Skeletal muscle cell (primary cell): ENCODE results near the gene LSAMP.
"Not testable (repeated sequence)": the region's sequence is repeated elsewhere in the genome, so short reads cannot be mapped to it uniquely, and the experiment has no call there.

Experiments used
- DNase-seq: peaks from one replicate; pipeline ENCODE4 v3.0.0-alpha.2; 2010; ENCODE audit warnings: low read depth
- H3K4me3 ChIP-seq: 2 replicates; pipeline ENCODE4 v1.5.1; 2011; ENCODE audit warnings: low read depth, mild to moderate bottlenecking, control low read depth, low read length, moderate library complexity

LSAMP gene

DNA sequence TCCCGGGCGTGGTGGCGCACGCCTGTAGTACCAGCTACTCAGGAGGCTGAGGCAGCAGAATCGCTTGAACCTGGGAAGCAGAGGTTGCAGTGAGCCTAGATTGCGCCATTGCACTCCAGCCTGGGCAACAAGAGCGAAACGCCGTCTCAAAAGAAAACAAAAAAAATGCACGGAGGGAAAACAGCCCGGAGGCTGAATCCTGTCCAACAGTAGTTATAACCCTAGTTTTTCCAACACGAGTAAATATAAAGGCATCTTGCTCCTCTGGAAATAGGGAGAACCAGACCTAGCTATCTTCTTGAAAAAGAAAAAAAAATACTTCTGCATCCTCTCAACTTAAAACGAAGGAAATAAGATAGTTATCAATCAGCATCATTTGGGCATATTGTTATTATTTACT is 661.9 kb downstream of the LSAMP start:
- peak overlapping the region; percentile 61 for H3K4me3 ChIP-seq
- DNase-seq: not testable (repeated sequence)

DNA sequence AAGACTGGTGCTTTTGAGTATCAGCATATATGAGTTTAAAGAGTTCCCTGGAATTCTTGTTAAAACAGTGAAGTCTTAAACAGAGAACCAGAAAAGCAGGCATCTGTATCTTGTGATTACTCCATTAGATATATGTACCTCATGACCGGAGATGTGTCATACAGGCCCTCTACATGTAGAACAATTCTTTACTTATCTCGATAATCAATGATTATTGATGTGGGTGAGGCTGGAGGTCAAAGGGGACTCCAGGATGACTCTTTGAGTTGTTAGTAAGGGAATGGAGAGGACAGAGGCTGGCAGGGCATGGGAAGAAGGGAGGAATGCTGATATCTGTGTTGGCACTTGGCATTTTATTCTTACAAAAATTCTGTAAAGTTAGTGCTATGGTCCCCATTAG is 666.3 kb downstream of the LSAMP start:
- H3K4me3 ChIP-seq: no peak overlapping the region
- no peak for DNase-seq

DNA sequence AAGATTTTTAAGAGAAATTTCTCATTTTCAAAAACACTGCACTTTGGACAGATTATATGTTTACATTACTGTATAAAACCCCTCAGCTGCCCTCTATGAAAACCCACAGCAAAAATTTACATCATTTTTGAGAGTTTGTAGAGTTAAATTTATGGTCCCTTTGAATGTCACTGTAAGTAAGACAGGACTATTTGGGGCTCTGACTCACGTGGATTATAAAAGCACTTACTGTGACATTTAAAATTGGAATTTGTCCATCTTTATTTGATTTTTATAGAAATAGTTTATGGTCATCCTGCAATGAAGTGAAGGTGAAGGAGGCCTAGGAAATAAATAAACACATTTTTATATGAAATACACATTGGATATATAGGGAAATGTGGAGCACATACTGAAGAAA is 672.3 kb downstream of the LSAMP start:
- DNase-seq: no peak
- H3K4me3 ChIP-seq: no peak overlapping the region

DNA sequence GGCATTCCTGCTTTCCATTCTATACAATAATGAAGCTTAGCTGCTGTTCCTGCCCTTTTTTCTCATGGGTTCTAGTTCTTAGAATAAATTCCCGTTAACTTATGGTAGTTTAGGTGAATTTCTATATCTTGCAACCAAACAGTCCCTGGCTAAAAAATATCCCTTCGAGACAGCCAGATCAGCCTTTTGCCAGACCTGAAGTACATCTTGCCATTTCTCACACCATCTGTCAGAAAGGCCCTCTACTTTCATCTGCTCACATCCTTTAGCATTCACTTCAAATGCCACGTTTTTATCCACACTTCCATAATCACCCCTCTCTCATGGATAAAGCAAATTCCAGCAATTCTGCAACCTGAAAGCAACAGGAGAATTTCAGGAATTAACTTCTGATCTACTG is 676.6 kb downstream of the LSAMP start:
- no peak overlapping the region for H3K4me3 ChIP-seq
- no peak for DNase-seq

DNA sequence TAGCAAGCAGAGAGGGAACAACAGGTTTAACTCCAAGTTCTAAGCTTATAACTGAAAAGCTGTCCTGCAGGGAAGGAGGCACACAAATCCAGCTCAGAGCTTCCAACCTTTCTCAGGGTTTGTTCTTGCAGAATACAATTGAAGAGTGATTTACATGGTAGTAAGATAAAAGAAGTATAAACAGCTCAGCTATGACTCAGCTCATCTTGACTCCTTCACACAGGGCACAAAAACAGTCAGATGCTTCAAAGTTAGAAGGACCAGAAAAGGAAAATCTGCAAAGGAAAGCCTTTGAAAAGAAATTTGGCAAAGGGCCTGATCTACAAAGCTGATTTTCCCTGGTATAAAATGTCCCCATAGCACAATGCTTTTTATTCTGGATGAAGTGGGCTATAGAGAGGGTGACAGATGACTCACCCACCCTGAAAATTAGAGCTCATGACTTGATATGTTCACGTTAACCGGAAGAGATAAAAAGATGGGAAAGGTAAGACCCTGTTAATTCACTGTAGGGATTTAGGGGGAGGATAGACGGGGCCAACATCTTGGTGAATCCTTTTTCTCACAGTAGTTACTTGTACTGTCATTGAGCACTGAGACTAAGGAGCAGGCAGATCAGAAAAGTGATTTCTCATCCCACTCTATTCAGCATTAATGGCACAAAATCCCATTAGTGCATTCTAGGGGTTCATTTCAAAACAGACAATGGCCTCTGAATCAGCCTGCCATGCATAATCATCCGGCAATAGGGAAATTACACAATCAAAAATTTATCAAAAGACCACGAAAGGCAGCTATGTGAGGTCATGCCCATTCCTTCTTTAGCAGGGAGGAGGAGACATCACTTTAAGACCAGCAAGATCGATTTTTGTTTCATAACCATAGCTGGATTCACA is 678.5 kb downstream of the LSAMP start:
- H3K4me3 ChIP-seq: no peak overlapping the region
- peak; percentile 41 for DNase-seq

DNA sequence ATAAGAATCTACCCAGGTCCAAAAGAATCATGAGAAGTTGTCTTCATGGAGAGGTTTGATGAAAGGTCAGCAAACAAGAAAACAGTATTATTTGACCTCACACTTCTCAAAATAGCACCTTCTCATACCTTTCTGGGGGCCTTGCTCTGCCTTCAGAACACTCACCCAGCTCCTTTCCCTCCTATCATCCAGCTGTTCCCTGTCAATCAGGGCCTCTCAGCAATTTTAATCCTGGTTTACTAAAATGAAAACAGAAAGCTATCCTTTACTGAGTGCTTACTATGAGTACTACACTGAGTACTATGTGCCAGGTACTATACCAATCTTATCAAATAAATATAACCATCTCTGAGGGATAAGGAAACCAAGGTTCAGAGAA is 683.4 kb downstream of the LSAMP start:
- no peak overlapping the region for H3K4me3 ChIP-seq
- no peak for DNase-seq

DNA sequence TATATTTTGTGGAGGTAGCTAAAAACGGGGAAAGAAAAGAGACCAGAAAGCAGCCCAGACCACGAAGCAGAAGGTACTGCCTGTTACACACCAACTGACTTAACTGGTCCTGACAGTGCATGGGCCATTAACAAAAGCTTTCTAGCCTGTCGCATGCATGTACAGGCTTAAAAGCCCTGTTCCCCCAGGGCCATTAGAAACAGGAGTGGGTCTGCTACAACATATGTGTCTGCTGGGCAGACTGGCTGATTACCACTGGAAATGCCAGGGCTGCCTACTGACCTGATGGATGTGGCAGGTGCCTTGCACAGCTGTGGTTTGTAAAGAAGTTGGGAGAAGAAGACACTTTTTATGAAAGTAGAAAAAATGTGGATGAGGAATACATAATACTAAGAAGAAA is 684.6 kb downstream of the LSAMP start:
- H3K4me3 ChIP-seq: no peak overlapping the region
- DNase-seq: no peak

DNA sequence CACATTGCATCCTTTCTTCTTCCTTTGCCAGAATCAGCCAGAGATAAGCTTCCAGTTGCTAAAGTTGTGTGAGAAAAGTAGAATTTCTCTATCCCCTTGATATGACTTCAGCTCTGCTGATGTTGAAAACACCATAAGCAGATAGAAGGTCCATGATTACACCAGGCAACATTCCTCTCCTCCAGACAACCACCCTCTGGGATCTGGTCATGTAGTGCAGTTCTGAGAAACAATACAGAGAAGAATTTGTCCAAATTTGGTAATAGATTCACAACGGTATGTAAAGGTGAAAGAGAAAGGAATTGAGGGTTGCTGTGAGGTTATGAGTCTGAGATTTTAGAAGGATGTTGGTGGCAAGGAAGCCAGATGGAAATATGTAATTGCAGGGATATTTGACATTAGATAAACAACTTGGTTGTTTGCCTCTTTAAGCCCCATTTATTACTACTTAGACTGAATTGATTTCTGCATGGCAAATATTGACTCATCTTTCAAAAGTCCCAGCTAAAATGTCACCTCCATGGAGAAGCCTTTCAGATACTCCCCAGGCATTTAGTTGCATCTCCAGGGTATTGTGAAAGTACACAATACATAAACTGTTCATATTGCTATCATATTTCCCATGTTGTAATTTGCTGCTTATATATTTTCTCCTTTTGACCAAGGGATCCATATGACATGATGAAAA is 687.1 kb downstream of the LSAMP start:
- no peak overlapping the region for H3K4me3 ChIP-seq
- DNase-seq: no peak

DNA sequence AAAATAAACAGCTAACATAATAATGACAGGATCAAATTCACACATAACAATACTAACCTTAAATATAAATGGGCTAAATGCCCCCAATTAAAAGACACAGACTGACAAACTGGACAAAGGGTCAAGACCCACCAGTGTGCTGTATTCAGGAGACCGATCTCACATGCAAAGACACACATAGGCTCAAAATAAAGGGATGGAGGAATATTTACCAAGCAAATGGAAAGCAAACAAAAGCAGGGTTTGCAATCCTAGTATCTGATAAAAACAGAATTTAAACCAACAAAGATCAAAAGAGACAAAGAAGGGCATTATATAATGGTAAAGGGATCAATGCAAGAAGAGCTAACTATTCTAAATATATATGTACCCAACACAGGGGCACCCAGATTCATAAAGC is 692.3 kb downstream of the LSAMP start:
- not testable (repeated sequence) for DNase-seq

More for the DNA sequence above, 692.3 kb downstream of the LSAMP start:
- not testable (repeated sequence) for H3K4me3 ChIP-seq
